HAP-1 (cell line): ENCODE data around the gene KANK4.
"Not testable (repeated sequence)": the region's sequence is repeated elsewhere in the genome, so short reads cannot be mapped to it uniquely, and the experiment has no call there.

Experiments used
- DNase-seq, 2 experiments: peaks; one replicate each; pipeline ENCODE4 v3.0.0-alpha.2; 2016 to 2020; ENCODE audit warnings: low spot score in 2 of 2
- H3K27me3 ChIP-seq: fragments of 250-450 bp; sonication (Bioruptor Pico); 2 replicates; pipeline ENCODE4 v1.5.1; 2020; ENCODE audit warnings: low read depth, mild to moderate bottlenecking, moderate library complexity
- H3K36me3 ChIP-seq: fragments of 250-450 bp; sonication (Bioruptor Pico); replicated peaks from 2 replicates; pipeline ENCODE4 v1.5.1; 2020; ENCODE audit warnings: mild to moderate bottlenecking
- H3K4me1 ChIP-seq: fragments of 250-450 bp; sonication (Bioruptor Pico); 2 replicates; pipeline ENCODE4 v1.5.1; 2020; ENCODE audit warnings: mild to moderate bottlenecking
- H3K4me3 ChIP-seq: fragments of 250-450 bp; sonication (Bioruptor Pico); 2 replicates; pipeline ENCODE4 v1.5.1; 2020; ENCODE audit warnings: mild to moderate bottlenecking, moderate library complexity
- H3K9me3 ChIP-seq: fragments of 250-450 bp; sonication (Bioruptor Pico); 2 replicates; pipeline ENCODE4 v1.5.1; 2020; ENCODE audit warnings: mild to moderate bottlenecking, moderate library complexity
- in situ Hi-C: fragments of 300-500 bp; cut with MboI; formaldehyde crosslinking; loops from 3 replicates; pipeline ENCODE4 v1.14.3; 2020; ENCODE audit warnings: low sequenced_read_pairs, inconsistent platforms, mixed read lengths

The KANK4 gene

GRCh38 chr1:62224182-62224581, 95.1 kb downstream of the KANK4 start:
- Histone ChIP-seq H3K4me1 (no peaks in the 10 kb centered on the region), H3K9me3 (no peaks in the 10 kb centered on the region), H3K27me3 (no peaks in the 10 kb centered on the region), H3K4me3 (no peak overlapping the region), H3K36me3 (no peaks in the 10 kb centered on the region)
- DNase-seq = no peak
- in situ Hi-C loops = no loop called here

DNA sequence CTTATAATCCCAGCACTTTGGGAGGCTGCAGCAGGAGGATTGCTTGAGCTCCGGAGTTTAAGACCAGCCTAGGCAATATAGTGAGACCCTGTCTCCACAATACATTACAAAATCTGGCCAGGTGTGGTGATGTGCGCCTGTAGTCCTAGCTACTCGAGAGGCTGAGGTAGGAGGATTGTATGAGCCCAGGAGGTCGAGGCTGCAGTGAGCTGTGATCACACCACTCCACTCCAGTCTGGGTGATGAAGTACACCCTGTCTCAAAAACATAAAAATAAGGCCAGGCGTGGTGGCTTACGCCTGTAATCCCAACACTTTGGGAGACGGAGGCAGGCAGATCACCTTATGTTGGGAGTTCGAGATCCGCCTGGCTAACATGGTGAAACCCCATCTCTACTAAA, 96.9 kb downstream of the KANK4 start:
- no peaks in the 10 kb centered on the region for H3K9me3 ChIP-seq
- H3K36me3 ChIP-seq = no peaks in the 10 kb centered on the region
- H3K4me3 ChIP-seq = no peak overlapping the region
- no peak for DNase-seq
- no peaks in the 10 kb centered on the region for H3K4me1 ChIP-seq
- in situ Hi-C loops = no loop called here
- no peaks in the 10 kb centered on the region for H3K27me3 ChIP-seq

DNA sequence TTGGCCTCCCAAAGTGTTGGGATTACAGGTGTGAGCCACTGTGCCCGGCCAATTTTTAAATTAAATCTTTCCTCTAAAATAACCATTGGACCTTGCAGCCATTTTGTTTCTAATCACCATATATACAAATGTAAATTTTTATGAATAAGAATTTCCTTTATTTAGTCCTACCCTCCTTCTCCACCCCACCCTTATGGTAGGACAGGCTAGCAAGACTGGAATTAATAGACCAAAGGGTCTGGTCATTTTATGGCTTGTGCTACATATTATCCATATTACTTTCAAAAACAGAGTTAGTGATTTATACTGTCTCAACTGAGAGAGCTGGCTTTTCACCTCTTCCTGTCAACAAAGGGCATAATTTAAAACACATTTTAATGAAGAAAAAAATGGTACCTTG, 98.1 kb downstream of the KANK4 start:
- DNase-seq = no peak
- Histone ChIP-seq H3K4me3 (no peak overlapping the region), H3K27me3 (no peaks in the 10 kb centered on the region), H3K9me3 (no peaks in the 10 kb centered on the region), H3K36me3 (no peaks in the 10 kb centered on the region), H3K4me1 (no peaks in the 10 kb centered on the region)
- in situ Hi-C loops = no loop called here

DNA sequence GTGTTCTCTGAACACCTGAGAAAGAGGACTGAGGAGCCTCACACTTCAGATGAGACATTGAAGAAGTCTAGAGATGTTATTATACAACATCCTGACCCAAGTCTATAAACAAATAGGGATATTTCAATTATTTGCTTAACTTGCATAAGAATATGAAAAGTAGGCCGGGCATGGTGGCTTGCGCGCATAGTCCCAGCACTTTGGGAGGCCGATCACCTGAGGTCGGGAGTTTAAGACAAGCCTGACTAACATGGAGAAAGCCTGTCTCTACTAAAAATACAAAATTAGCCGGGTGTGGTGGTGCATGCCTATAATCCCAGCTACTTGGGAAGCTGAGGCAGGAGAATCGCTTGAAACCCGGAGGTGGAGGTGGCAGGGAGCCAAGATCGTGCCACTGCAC, 98.8 kb downstream of the KANK4 start:
- H3K36me3 ChIP-seq, H3K9me3 ChIP-seq, DNase-seq, H3K4me3 ChIP-seq, H3K4me1 ChIP-seq, H3K27me3 ChIP-seq, in situ Hi-C loops: not testable (repeated sequence)

DNA sequence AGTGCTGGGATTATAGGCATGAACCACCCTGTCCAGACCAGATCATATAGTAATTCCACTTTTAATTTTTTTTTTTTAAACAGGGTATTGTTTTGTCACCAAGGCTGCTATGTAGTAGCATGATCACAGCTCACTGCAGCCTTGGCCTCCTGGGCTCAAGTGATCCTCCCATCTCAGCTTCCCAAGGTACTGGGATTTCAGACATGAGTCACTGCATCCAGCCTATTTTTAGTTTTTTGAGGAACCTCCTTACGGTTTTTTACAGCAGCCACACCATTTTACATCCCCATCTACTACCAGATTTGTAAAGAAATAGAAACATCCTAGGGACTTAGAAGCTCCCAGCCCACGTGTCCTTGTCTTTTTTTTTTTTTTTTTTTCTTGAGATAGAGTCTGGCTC, 100.6 kb downstream of the KANK4 start:
- DNase-seq = no peak
- Histone ChIP-seq H3K36me3 (no peaks in the 10 kb centered on the region), H3K4me1 (no peaks in the 10 kb centered on the region), H3K27me3 (no peaks in the 10 kb centered on the region), H3K4me3 (no peak overlapping the region), H3K9me3 (no peaks in the 10 kb centered on the region)
- in situ Hi-C loops = no loop called here

DNA sequence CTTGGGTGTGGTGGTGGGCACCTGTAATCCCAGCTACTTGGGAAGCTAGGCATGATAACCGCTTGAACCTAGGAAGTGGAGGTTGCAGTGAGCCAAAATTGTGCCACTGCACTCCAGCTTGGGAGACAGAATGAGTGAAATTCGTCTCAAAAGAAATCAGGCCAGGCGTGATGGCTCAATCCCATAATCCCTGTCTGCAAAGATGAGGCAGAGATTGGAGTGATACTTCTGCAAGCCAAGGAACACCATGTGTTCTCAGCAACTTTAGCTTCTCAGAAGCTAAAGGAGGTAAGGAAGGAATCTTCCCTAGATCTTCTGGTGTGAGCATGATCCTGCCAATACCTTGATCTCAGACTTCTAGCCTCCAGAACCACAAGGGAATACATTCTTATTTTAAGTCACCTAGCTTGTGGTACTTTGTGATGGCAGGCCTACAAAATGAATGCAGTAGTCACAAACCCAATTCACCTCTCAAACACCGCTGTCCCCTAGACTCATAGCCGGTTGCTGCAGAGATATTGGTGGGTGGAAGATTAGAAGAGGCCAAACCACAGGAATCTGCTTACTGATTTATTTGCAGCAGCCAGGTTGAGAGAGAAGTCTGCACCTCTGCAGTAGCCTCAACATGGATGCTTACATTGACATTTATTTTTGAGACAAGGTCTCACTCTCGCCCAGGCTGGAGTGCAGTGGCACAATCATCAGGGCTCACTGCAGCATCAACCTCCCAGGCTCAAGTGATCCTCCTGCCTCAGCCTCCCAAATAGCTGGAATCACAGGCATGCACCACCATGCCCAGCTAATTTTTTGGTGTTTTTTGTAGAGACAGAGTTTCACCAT, 105.9 kb downstream of the KANK4 start:
- Histone ChIP-seq H3K9me3 (peaks cover 8% of the 10 kb centered on the region), H3K4me1 (no peaks in the 10 kb centered on the region), H3K27me3 (no peaks in the 10 kb centered on the region), H3K36me3 (no peaks in the 10 kb centered on the region), H3K4me3 (no peak overlapping the region)
- in situ Hi-C loops = no loop called here
- no peak for DNase-seq

GRCh38 chr1:62212411-62212810, 106.8 kb downstream of the KANK4 start:
- Histone ChIP-seq H3K36me3 (no peaks in the 10 kb centered on the region), H3K4me3 (no peak overlapping the region), H3K4me1 (no peaks in the 10 kb centered on the region), H3K9me3 (peaks cover 8% of the 10 kb centered on the region), H3K27me3 (no peaks in the 10 kb centered on the region)
- in situ Hi-C loops = no loop called here
- no peak for DNase-seq

DNA sequence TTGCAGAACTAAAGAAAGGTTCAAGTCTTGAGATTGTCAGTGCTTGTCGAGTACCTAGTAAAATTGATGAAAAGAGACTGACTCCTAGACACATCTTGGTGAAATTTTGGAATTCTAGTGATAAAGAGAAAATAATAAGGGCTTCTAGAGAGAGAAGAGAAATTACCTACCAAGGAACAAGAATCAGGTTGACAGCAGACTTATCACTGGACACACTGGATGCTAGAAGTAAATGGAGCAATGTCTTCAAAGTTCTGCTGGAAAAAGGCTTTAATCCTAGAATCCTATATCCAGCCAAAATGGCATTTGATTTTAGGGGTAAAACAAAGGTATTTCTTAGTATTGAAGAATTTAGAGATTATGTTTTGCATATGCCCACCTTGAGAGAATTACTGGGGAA, 108.3 kb downstream of the KANK4 start:
- no peak overlapping the region for H3K4me3 ChIP-seq
- no peaks in the 10 kb centered on the region for H3K27me3 ChIP-seq
- in situ Hi-C loops = no loop called here
- H3K36me3 ChIP-seq = no peaks in the 10 kb centered on the region
- peaks cover 8% of the 10 kb centered on the region for H3K9me3 ChIP-seq
- H3K4me1 ChIP-seq = no peaks in the 10 kb centered on the region
- no peak for DNase-seq

GRCh38 chr1:62209931-62210595, 109.2 kb downstream of the KANK4 start:
- Histone ChIP-seq H3K4me3 (no peak overlapping the region), H3K36me3 (no peaks in the 10 kb centered on the region), H3K4me1 (no peaks in the 10 kb centered on the region), H3K9me3 (peaks cover 8% of the 10 kb centered on the region), H3K27me3 (no peaks in the 10 kb centered on the region)
- DNase-seq = no peak
- in situ Hi-C loops = no loop called here

DNA sequence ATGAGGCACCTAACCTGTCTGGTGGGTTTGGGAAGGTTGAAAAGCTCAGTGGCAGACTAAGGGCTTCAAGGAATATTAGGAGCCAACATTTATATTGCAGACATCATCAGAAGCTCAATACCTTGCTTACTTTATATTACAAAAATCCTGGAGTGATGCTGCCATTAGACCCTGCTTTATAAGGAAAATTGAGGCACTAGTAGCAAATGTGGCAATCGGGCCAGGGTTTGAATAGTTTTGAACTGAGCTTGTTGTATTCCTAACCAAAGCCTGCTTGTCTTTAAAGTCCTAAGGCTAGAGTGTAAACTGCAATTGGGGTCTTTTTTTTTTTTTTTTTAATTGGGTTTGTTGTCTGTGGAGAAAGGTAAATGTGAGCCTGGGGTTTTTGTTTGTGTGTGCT, 110.3 kb downstream of the KANK4 start:
- H3K36me3 ChIP-seq = no peaks in the 10 kb centered on the region
- in situ Hi-C loops = no loop called here
- H3K9me3 ChIP-seq = peaks cover 8% of the 10 kb centered on the region
- no peak for DNase-seq
- H3K4me3 ChIP-seq = no peak overlapping the region
- H3K27me3 ChIP-seq = no peaks in the 10 kb centered on the region
- H3K4me1 ChIP-seq = no peaks in the 10 kb centered on the region

DNA sequence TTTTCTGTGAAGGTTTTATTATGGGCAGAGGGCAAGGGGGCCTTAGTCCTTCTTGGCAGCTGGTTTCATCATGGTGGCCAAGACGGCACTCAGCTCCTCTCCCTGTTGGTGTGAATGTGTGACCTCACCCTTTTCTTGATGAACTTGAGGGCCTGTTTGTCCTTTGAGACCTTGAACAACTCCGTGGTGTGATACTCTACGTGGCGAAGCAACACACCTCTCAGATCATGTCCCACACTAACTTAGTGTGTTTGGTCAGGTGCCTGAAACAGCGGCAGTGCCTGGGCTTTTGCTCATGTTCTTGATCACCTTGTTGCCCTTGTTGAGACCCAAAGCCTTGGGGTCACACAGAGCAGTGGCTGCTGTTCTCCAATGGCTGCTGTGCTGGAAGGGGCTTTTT, 111.1 kb downstream of the KANK4 start:
- no peak for DNase-seq
- H3K9me3 ChIP-seq = peaks cover 8% of the 10 kb centered on the region
- no peaks in the 10 kb centered on the region for H3K4me1 ChIP-seq
- no peaks in the 10 kb centered on the region for H3K27me3 ChIP-seq
- no peak overlapping the region for H3K4me3 ChIP-seq
- in situ Hi-C loops = no loop called here
- no peaks in the 10 kb centered on the region for H3K36me3 ChIP-seq

DNA sequence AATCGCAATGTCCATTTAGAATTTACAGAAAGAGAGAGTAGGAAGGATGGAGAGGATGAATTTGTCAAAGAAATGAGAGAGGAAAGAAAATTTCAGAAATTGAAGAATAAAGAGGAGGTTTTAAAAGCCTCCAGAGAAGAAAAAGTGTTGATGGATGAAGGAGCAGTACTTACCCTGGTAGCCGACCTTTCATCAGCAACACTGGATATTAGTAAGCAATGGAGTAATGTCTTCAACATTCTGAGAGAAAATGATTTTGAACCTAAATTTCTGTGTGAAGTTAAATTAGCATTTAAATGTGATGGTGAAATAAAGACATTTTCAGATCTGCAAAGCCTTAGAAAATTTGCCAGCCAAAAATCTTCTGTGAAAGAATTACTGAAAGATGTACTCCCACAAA, 112.0 kb downstream of the KANK4 start:
- Histone ChIP-seq H3K36me3 (no peaks in the 10 kb centered on the region), H3K27me3 (no peaks in the 10 kb centered on the region), H3K4me1 (no peaks in the 10 kb centered on the region), H3K4me3 (no peak overlapping the region), H3K9me3 (peaks cover 8% of the 10 kb centered on the region)
- no peak for DNase-seq
- in situ Hi-C loops = no loop called here

DNA sequence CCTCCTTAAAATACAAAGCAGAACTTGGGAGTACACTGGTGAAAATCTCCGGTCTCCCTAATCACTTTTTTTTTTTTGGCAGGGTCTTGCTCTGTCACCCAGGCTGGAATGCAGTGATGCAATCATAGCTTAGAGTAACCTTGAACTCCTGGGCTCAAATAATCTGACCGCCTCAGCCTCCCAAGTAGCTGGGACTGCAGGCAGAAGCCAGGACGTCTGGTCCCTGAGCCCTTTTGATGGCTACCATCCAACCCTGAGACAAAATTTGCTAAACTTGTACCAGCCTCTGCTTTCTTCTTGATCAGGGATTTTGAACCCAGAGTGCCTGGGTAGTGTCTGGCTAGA, 120.5 kb downstream of the KANK4 start:
- no peak overlapping the region for H3K4me3 ChIP-seq
- peaks cover 15% of the 10 kb centered on the region for H3K4me1 ChIP-seq
- no peaks in the 10 kb centered on the region for H3K27me3 ChIP-seq
- in situ Hi-C loops = no loop called here
- H3K9me3 ChIP-seq = no peaks in the 10 kb centered on the region
- DNase-seq = no peak
- no peaks in the 10 kb centered on the region for H3K36me3 ChIP-seq

DNA sequence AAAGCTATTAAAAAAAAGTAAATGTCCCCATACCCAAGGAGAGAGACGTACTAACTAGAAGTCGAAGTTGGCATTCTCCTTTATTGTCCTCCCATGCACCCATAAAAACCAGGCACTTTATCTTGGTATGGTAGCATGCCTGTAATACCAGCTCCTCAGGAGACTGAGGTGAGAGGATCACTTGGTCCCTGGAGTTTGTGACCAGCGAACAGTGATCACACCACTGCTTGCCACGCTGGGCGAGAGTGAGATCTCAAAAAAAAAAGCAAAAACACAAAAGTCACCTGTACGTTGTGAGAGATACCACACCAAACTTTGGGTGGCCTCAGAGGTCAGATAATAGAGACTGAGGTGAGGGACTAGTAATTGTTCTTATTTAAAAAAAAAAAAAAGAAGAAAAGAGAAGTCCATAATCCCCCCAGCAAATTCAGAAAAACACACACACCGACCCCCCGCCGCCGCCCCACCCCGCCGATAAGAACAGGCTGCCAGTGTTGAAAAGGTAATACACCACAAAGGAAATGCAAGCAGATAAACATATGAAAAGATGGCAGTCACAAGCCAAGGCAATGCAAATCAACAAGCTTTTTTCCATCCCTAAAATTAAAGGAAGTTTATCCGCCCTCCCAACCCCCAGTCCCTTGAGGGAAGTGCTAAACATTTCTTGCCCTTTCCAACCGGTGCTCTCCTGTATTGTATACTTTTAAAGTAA, 121.0 kb downstream of the KANK4 start:
- Histone ChIP-seq H3K9me3 (no peaks in the 10 kb centered on the region), H3K27me3 (no peaks in the 10 kb centered on the region), H3K4me1 (peaks cover 15% of the 10 kb centered on the region), H3K4me3 (no peak overlapping the region), H3K36me3 (no peaks in the 10 kb centered on the region)
- in situ Hi-C loops = no loop called here
- DNase-seq = peak; percentile 81 to 95
